T-cell (primary cell): ENCODE results near the gene FANCC. TPM values are rescaled to one million over a fixed set of nuclear protein-coding genes. Genes with fewer than 3 reads are reported as not detected.

Experiments
- ATAC-seq, 4 experiments: fragments of 200-7000 bp in 3 of 4; fragments of 150-1000 bp in 1 of 4; cut with Tn5 transposase; replicated peaks in 1 of 4; 1 replicate in 3 of 4; 2 replicates in 1 of 4; pipeline ENCODE4 v1.10.0; 2021; ENCODE audit warnings: moderate library complexity in 3 of 4, mild to moderate bottlenecking in 2 of 4, moderate number of reproducible peaks in 1 of 4
- CTCF ChIA-PET, 2 donors: fragments of 300-600 bp; sonication (Branson Sonifier 250); formaldehyde crosslinking; loops; one replicate each; lab custom pipeline; 2022; ENCODE audit warnings: antibody characterized with exemption in 2 of 2; lab: Charles Lee
- POLR2A ChIA-PET, 2 donors: fragments of 300-600 bp; sonication (Branson Sonifier 250); formaldehyde crosslinking; loops; one replicate each; lab custom pipeline; 2022; ENCODE audit warnings: antibody characterized with exemption in 2 of 2; lab: Charles Lee
- DNase-seq, 35 experiments: peaks; one replicate each; pipeline versions ENCODE4 v3.0.0 to v3.0.0-alpha.2; 2013 to 2023
- H3K27ac ChIP-seq: one replicate; pipeline ENCODE4 v1.5.1; 2013; ENCODE audit warnings: low read length
- H3K27me3 ChIP-seq, 2 experiments: replicated peaks in 1 of 2; 1 replicate in 1 of 2; 2 replicates in 1 of 2; pipeline versions ENCODE4 v1.6.1 to v1.7.0; 2013; ENCODE audit warnings: low read length in 1 of 2, mixed read lengths in 1 of 2; ENCODE audit not compliant: control insufficient read depth in 2 of 2, insufficient read depth in 2 of 2; ENCODE audit errors: extremely low read depth in 1 of 2
- H3K36me3 ChIP-seq, 2 donors: 1 replicate in 1 of 2; 2 replicates in 1 of 2; pipeline versions ENCODE4 v1.6.1 to v1.7.0; 2013; ENCODE audit warnings: low read length in 1 of 2; ENCODE audit not compliant: control insufficient read depth in 2 of 2, insufficient read depth in 1 of 2; ENCODE audit errors: extremely low read depth in 1 of 2
- H3K4me1 ChIP-seq, 2 experiments: 1 replicate in 1 of 2; 2 replicates in 1 of 2; pipeline versions ENCODE4 v1.6.1 to v1.7.0; 2013; ENCODE audit warnings: low read length in 2 of 2, mixed read lengths in 1 of 2; ENCODE audit not compliant: insufficient read depth in 2 of 2, control insufficient read depth in 1 of 2; ENCODE audit errors: extremely low read depth in 1 of 2
- H3K4me3 ChIP-seq, 2 donors: 1 replicate in 1 of 2; 2 replicates in 1 of 2; pipeline versions ENCODE4 v1.5.1 to v1.7.0; 2013; ENCODE audit warnings: mild to moderate bottlenecking in 2 of 2, low read length in 1 of 2, moderate library complexity in 1 of 2; ENCODE audit not compliant: control insufficient read depth in 1 of 2; ENCODE audit errors: extremely low read depth in 1 of 2
- H3K9me3 ChIP-seq: 2 replicates; pipeline ENCODE4 v1.7.0; 2013
- H3K27ac Mint-ChIP-seq, 2 donors: one replicate each; pipeline ENCODE4 v1.8.0; 2020 to 2021; ENCODE audit warnings: mild to moderate bottlenecking in 2 of 2, mixed read lengths in 2 of 2
- H3K27me3 Mint-ChIP-seq, 2 donors: one replicate each; pipeline ENCODE4 v1.8.0; 2021 to 2022; ENCODE audit warnings: mixed read lengths in 2 of 2
- H3K36me3 Mint-ChIP-seq: one replicate; pipeline ENCODE4 v1.8.0; 2021; ENCODE audit warnings: mixed read lengths
- H3K4me1 Mint-ChIP-seq, 3 donors: one replicate each; pipeline ENCODE4 v1.8.0; 2020 to 2022; ENCODE audit warnings: mixed read lengths in 3 of 3, mild to moderate bottlenecking in 1 of 3
- H3K4me3 Mint-ChIP-seq, 3 donors: one replicate each; pipeline ENCODE4 v1.8.0; 2020 to 2022; ENCODE audit warnings: mild to moderate bottlenecking in 3 of 3, mixed read lengths in 3 of 3, moderate library complexity in 3 of 3
- H3K9me3 Mint-ChIP-seq, 3 donors: one replicate each; pipeline ENCODE4 v1.8.0; 2020 to 2022; ENCODE audit warnings: mixed read lengths in 3 of 3
- WGBS: methylation state at CpG from one replicate; pipeline ENCODE4 v1.1.5; 2013; ENCODE audit warnings: missing lambda C conversion rate; ENCODE audit not compliant: insufficient coverage; 5-methylcytosine and 5-hydroxymethylcytosine counted together
- total RNA-seq, 35 experiments: library from RNA in 6 of 35; stranded (reverse) in 6 of 35; fragments of 120-200 nt in 1 of 35; gene quantifications; one replicate each; pipeline versions ENCODE4 v1.2.1 to v1.2.4 and lab custom pipeline; 2013 to 2026

Gene FANCC
- total RNA-seq, 5 donors from 2014 or later (not counting 1 experiment from before 2014, with no cell fraction given): 4.2 to 11.6 (median 4.8) TPM

- no peak overlapping the region for H3K4me3 ChIP-seq
- DNase-seq (no peak), ATAC-seq (no peak)
- no peaks in the 10 kb centered on the region for H3K36me3 ChIP-seq
- H3K27ac Mint-ChIP-seq: no peak overlapping the region
- ChIA-PET CTCF (no interaction called here), POLR2A (no interaction called here)
- WGBS: 71% methylated on average over 2 of the region's 3 CpGs
- H3K4me3 Mint-ChIP-seq: no peak overlapping the region
- H3K27ac ChIP-seq: no peak overlapping the region
- H3K4me1 Mint-ChIP-seq: peaks cover 12 to 20% (median 14%) of the 10 kb centered on the region in 3 donors
- H3K4me1 ChIP-seq: peaks cover 0 to 4% of the 10 kb centered on the region in 2 experiments
- no peaks in the 10 kb centered on the region for H3K27me3 ChIP-seq
- H3K27me3 Mint-ChIP-seq: no peaks in the 10 kb centered on the region
- no peaks in the 10 kb centered on the region for H3K9me3 Mint-ChIP-seq
- no peaks in the 10 kb centered on the region for H3K36me3 Mint-ChIP-seq
- no peaks in the 10 kb centered on the region for H3K9me3 ChIP-seq
Observed at GRCh38 chr9:95265960-95266359, 51.5 kb downstream of the FANCC start.

- no peak overlapping the region for H3K27ac ChIP-seq
- H3K4me3 ChIP-seq: no peak overlapping the region
- ChIA-PET CTCF (no interaction called here), POLR2A (no interaction called here)
- Mint-ChIP-seq H3K4me3 (no peak overlapping the region), H3K4me1 (peaks cover 12 to 20% (median 14%) of the 10 kb centered on the region in 3 donors), H3K27me3 (no peaks in the 10 kb centered on the region), H3K36me3 (no peaks in the 10 kb centered on the region), H3K27ac (no peak overlapping the region), H3K9me3 (no peaks in the 10 kb centered on the region)
- peaks cover 0 to 4% of the 10 kb centered on the region in 2 experiments for H3K4me1 ChIP-seq
- no peaks in the 10 kb centered on the region for H3K9me3 ChIP-seq
- H3K36me3 ChIP-seq: no peaks in the 10 kb centered on the region
- ATAC-seq (no peak), DNase-seq (peak in 1 of 35 experiments; percentile 16)
- H3K27me3 ChIP-seq: no peaks in the 10 kb centered on the region
- WGBS: no CpG with 5 or more reads among the region's 5 CpGs
Observed at GRCh38 chr9:95264954-95265615, 52.4 kb downstream of the FANCC start.

- no peak for ATAC-seq
- Histone ChIP-seq H3K27ac (no peak overlapping the region), H3K27me3 (no peaks in the 10 kb centered on the region), H3K4me1 (peaks cover 0 to 3% of the 10 kb centered on the region in 2 experiments), H3K36me3 (no peaks in the 10 kb centered on the region), H3K4me3 (no peak overlapping the region), H3K9me3 (no peaks in the 10 kb centered on the region)
- ChIA-PET CTCF (no interaction called here), POLR2A (no interaction called here)
- Mint-ChIP-seq H3K4me3 (no peak overlapping the region), H3K27me3 (no peaks in the 10 kb centered on the region), H3K27ac (no peak overlapping the region), H3K4me1 (peaks cover 10 to 23% (median 16%) of the 10 kb centered on the region in 3 donors), H3K36me3 (no peaks in the 10 kb centered on the region), H3K9me3 (no peaks in the 10 kb centered on the region)
- no CpG with 5 or more reads among the region's 1 CpG for WGBS
- no peak for DNase-seq
Observed at GRCh38 chr9:95261890-95262289, 55.6 kb downstream of the FANCC start.

GRCh38 chr9:95250462-95251221 lies 66.9 kb downstream of the FANCC start:
- POLR2A ChIA-PET: no interaction called here
- ATAC-seq: no peak
- H3K4me3 ChIP-seq: no peak overlapping the region
- Mint-ChIP-seq H3K36me3 (peaks cover 15% of the 10 kb centered on the region), H3K4me1 (peaks cover 0 to 7% (median 0%) of the 10 kb centered on the region in 3 donors), H3K27ac (no peak overlapping the region), H3K27me3 (no peaks in the 10 kb centered on the region), H3K4me3 (no peak overlapping the region), H3K9me3 (no peaks in the 10 kb centered on the region)
- WGBS: 89% methylated on average over 7 of the region's 9 CpGs
- H3K36me3 ChIP-seq: peaks cover 4% of the 10 kb centered on the region in 2 donors
- CTCF ChIA-PET: interaction anchor here in 1 of 2 donors (0.7 kb wide), 1 partner anchor 19 kb away, joined by 4 read pairs; no protein-coding TSS in a partner anchor
- no peaks in the 10 kb centered on the region for H3K4me1 ChIP-seq
- H3K27me3 ChIP-seq: no peaks in the 10 kb centered on the region
- no peak overlapping the region for H3K27ac ChIP-seq
- no peaks in the 10 kb centered on the region for H3K9me3 ChIP-seq
- DNase-seq: no peak

- no peaks in the 10 kb centered on the region for H3K9me3 Mint-ChIP-seq
- peaks cover 4% of the 10 kb centered on the region in 2 donors for H3K36me3 ChIP-seq
- no peaks in the 10 kb centered on the region for H3K4me1 ChIP-seq
- no peak overlapping the region for H3K4me3 ChIP-seq
- peaks cover 0 to 7% (median 0%) of the 10 kb centered on the region in 3 donors for H3K4me1 Mint-ChIP-seq
- no peak overlapping the region for H3K27ac ChIP-seq
- ChIA-PET POLR2A (no interaction called here), CTCF (no interaction called here)
- H3K27ac Mint-ChIP-seq: no peak overlapping the region
- H3K4me3 Mint-ChIP-seq: no peak overlapping the region
- DNase-seq: no peak
- WGBS: 60% methylated on average over 1 of the region's 2 CpGs
- H3K27me3 Mint-ChIP-seq: no peaks in the 10 kb centered on the region
- no peaks in the 10 kb centered on the region for H3K27me3 ChIP-seq
- no peak for ATAC-seq
- H3K36me3 Mint-ChIP-seq: peaks cover 15% of the 10 kb centered on the region
- no peaks in the 10 kb centered on the region for H3K9me3 ChIP-seq
Observed at GRCh38 chr9:95249986-95250385, 67.5 kb downstream of the FANCC start.

- Mint-ChIP-seq H3K36me3 (peaks cover 15% of the 10 kb centered on the region), H3K4me1 (peaks cover 0 to 7% (median 0%) of the 10 kb centered on the region in 3 donors), H3K27me3 (no peaks in the 10 kb centered on the region), H3K4me3 (no peak overlapping the region), H3K27ac (no peak overlapping the region), H3K9me3 (no peaks in the 10 kb centered on the region)
- no CpG with 5 or more reads among the region's 1 CpG for WGBS
- POLR2A ChIA-PET: no interaction called here
- no peak for DNase-seq
- no peak overlapping the region for H3K4me3 ChIP-seq
- H3K27ac ChIP-seq: no peak overlapping the region
- peaks cover 4% of the 10 kb centered on the region in 2 donors for H3K36me3 ChIP-seq
- CTCF ChIA-PET: no interaction called here
- ATAC-seq: no peak
- H3K9me3 ChIP-seq: no peaks in the 10 kb centered on the region
- no peaks in the 10 kb centered on the region for H3K27me3 ChIP-seq
- H3K4me1 ChIP-seq: no peaks in the 10 kb centered on the region
Observed at GRCh38 chr9:95246547-95246946, 71.0 kb downstream of the FANCC start.
